ENCODE measurements around the gene NKAIN2.

GRCh38 chr6:124679387-124679786 lies 875.7 kb downstream of the NKAIN2 start:
- TF ChIP-seq RAD21 (IDR thresholded peaks at IDR 0.05; ENCODE audit: low read depth) (no peak), POLR2AphosphoS5 (IDR thresholded peaks at IDR 0.05; ENCODE audit: low read depth, low read length) (no peak), MAX (IDR thresholded peaks at IDR 0.05) (no peak), FOSL1 (IDR thresholded peaks at IDR 0.05; ENCODE audit: low read depth) (no peak)
